BLaER1 treated with 17β-estradiol and CSF1 and Interleukin-3, amounts not matched to agents 10 nM and 100 nM (cell line): ENCODE data around the gene RASAL1.

Experiments used
- H3K27ac ChIP-seq, 11 experiments: shearing (Covaris generic); formaldehyde crosslinking; 2 replicates each; pipeline ENCODE4 v1.8.1; 2022
- H3K27me3 ChIP-seq, 11 experiments: shearing (Covaris generic); formaldehyde crosslinking; 2 replicates each; pipeline ENCODE4 v1.8.1; 2022
- H3K36me3 ChIP-seq, 11 experiments: shearing (Covaris generic); formaldehyde crosslinking; 2 replicates each; pipeline ENCODE4 v1.8.1; 2022
- H3K4me1 ChIP-seq, 10 experiments: shearing (Covaris generic); formaldehyde crosslinking; 2 replicates each; pipeline ENCODE4 v1.8.1; 2022
- H3K4me2 ChIP-seq, 11 experiments: shearing (Covaris generic); formaldehyde crosslinking; 2 replicates each; pipeline ENCODE4 v1.8.1; 2022
- H3K4me3 ChIP-seq, 10 experiments: shearing (Covaris generic); formaldehyde crosslinking; 2 replicates each; pipeline ENCODE4 v1.8.1; 2022
- H3K9ac ChIP-seq, 11 experiments: shearing (Covaris generic); formaldehyde crosslinking; 2 replicates each; pipeline ENCODE4 v1.8.1; 2022
- H3K9me3 ChIP-seq, 11 experiments: shearing (Covaris generic); formaldehyde crosslinking; replicated peaks in 1 of 11; 2 replicates each; pipeline ENCODE4 v1.8.1; 2022
- H4K20me1 ChIP-seq, 11 experiments: shearing (Covaris generic); formaldehyde crosslinking; 2 replicates each; pipeline ENCODE4 v1.8.1; 2022
- Cebpa-rat ChIP-seq, 11 experiments: shearing (Covaris generic); IDR thresholded peaks; 2 replicates each; pipeline ENCODE4 v1.8.1; 2022

RASAL1 gene

GRCh38 chr12:113134521-113134951, 1.0 kb downstream of the RASAL1 start:
- TF ChIP-seq Cebpa-rat (IDR thresholded peaks at IDR 0.05), result no peak
- Histone ChIP-seq H3K36me3 (no peaks in the 10 kb centered on the region), H3K4me1 (peaks cover 51 to 94% (median 81%) of the 10 kb centered on the region in 10 experiments), H3K4me2 (peak overlapping the region; percentile 95 to 99 (median 97)), H3K9ac (peak overlapping the region in 8 of 11 experiments; percentile 39 to 86 (median 67); a peak in 14 of 22 replicates), H4K20me1 (peaks cover 0 to 30% (median 0%) of the 10 kb centered on the region in 11 experiments; a peak in 6 of 22 replicates), H3K4me3 (peak overlapping the region; percentile 50 to 73 (median 56); a peak in 18 of 20 replicates), H3K27ac (peak overlapping the region in 5 of 11 experiments; percentile 43 to 78 (median 74); a peak in 9 of 22 replicates), H3K27me3 (peaks cover 0 to 14% (median 6%) of the 10 kb centered on the region in 11 experiments; a peak in 8 of 22 replicates), H3K9me3 (no peaks in the 10 kb centered on the region)

GRCh38 chr12:113134071-113134470, 1.5 kb downstream of the RASAL1 start:
- H3K4me2 ChIP-seq, result peak overlapping the region; percentile 95 to 99 (median 97)
- H3K9ac ChIP-seq, result peak overlapping the region in 6 of 11 experiments; percentile 7 to 86 (median 77); a peak in 9 of 22 replicates
- peaks cover 0 to 34% (median 0%) of the 10 kb centered on the region in 11 experiments; a peak in 6 of 22 replicates for H4K20me1 ChIP-seq
- H3K9me3 ChIP-seq, result no peaks in the 10 kb centered on the region
- no peak for TF ChIP-seq Cebpa-rat (IDR thresholded peaks at IDR 0.05)
- no peaks in the 10 kb centered on the region for H3K36me3 ChIP-seq
- H3K27ac ChIP-seq, result peak overlapping the region in 3 of 11 experiments; percentile 65 to 78 (median 76); a peak in 3 of 22 replicates
- H3K4me3 ChIP-seq, result peak overlapping the region in 7 of 10 experiments; percentile 50 to 73 (median 56); a peak in 12 of 20 replicates
- peaks cover 0 to 14% (median 6%) of the 10 kb centered on the region in 11 experiments; a peak in 8 of 22 replicates for H3K27me3 ChIP-seq
- H3K4me1 ChIP-seq, result peaks cover 51 to 98% (median 86%) of the 10 kb centered on the region in 10 experiments

GRCh38 chr12:113133666-113134065, 1.9 kb downstream of the RASAL1 start:
- Histone ChIP-seq H3K27me3 (peaks cover 0 to 14% (median 6%) of the 10 kb centered on the region in 11 experiments; a peak in 8 of 22 replicates), H3K4me1 (peaks cover 51 to 98% (median 90%) of the 10 kb centered on the region in 10 experiments), H3K4me2 (peak overlapping the region; percentile 95 to 99 (median 97)), H3K9me3 (no peaks in the 10 kb centered on the region), H3K9ac (peak overlapping the region in 4 of 11 experiments; percentile 7 to 86 (median 81); a peak in 7 of 22 replicates), H3K36me3 (no peaks in the 10 kb centered on the region), H3K4me3 (peak overlapping the region in 3 of 10 experiments; percentile 64 to 73 (median 71); a peak in 5 of 20 replicates), H4K20me1 (peaks cover 0 to 37% (median 0%) of the 10 kb centered on the region in 11 experiments; a peak in 6 of 22 replicates), H3K27ac (peak overlapping the region in 3 of 11 experiments; percentile 4 to 78 (median 76); a peak in 3 of 22 replicates)
- TF ChIP-seq Cebpa-rat (IDR thresholded peaks at IDR 0.05), result no peak

GRCh38 chr12:113133036-113133435, 2.5 kb downstream of the RASAL1 start:
- H3K27ac ChIP-seq, result peak overlapping the region in 3 of 11 experiments; percentile 4 to 78 (median 76); a peak in 3 of 22 replicates
- H3K9ac ChIP-seq, result peak overlapping the region in 3 of 11 experiments; percentile 46 to 86 (median 82); a peak in 4 of 22 replicates
- peak overlapping the region in 2 of 10 experiments; percentile 71 to 73; a peak in 3 of 20 replicates for H3K4me3 ChIP-seq
- peaks cover 0 to 37% (median 0%) of the 10 kb centered on the region in 11 experiments; a peak in 6 of 22 replicates for H4K20me1 ChIP-seq
- no peaks in the 10 kb centered on the region for H3K9me3 ChIP-seq
- peak overlapping the region in 9 of 11 experiments; percentile 95 to 98 (median 97); a peak in 19 of 22 replicates for H3K4me2 ChIP-seq
- peaks cover 51 to 98% (median 92%) of the 10 kb centered on the region in 10 experiments for H3K4me1 ChIP-seq
- H3K36me3 ChIP-seq, result no peaks in the 10 kb centered on the region
- no peak for TF ChIP-seq Cebpa-rat (IDR thresholded peaks at IDR 0.05)
- peaks cover 0 to 14% (median 6%) of the 10 kb centered on the region in 11 experiments; a peak in 8 of 22 replicates for H3K27me3 ChIP-seq

- H3K27ac ChIP-seq, result peak overlapping the region in 3 of 11 experiments; percentile 36 to 76 (median 73); a peak in 4 of 22 replicates
- no peaks in the 10 kb centered on the region for H3K9me3 ChIP-seq
- peaks cover 0 to 14% (median 6%) of the 10 kb centered on the region in 11 experiments; a peak in 8 of 22 replicates for H3K27me3 ChIP-seq
- H3K4me1 ChIP-seq, result peaks cover 36 to 93% (median 82%) of the 10 kb centered on the region in 10 experiments
- H3K36me3 ChIP-seq, result peaks cover 0 to 6% (median 0%) of the 10 kb centered on the region in 11 experiments; a peak in 3 of 22 replicates
- no peak overlapping the region for H3K4me3 ChIP-seq
- peaks cover 0 to 41% (median 0%) of the 10 kb centered on the region in 11 experiments; a peak in 6 of 22 replicates for H4K20me1 ChIP-seq
- peak overlapping the region in 8 of 11 experiments; percentile 9 to 97 (median 86); a peak in 12 of 22 replicates for H3K4me2 ChIP-seq
- no peak for TF ChIP-seq Cebpa-rat (IDR thresholded peaks at IDR 0.05)
- peak overlapping the region in 2 of 11 experiments; percentile 49 to 60; a peak in 2 of 22 replicates for H3K9ac ChIP-seq
Measured at GRCh38 chr12:113131556-113131955, 4.0 kb downstream of the RASAL1 start.

GRCh38 chr12:113130457-113131135, 5.0 kb downstream of the RASAL1 start:
- peaks cover 0 to 14% (median 0%) of the 10 kb centered on the region in 11 experiments; a peak in 4 of 22 replicates for H3K36me3 ChIP-seq
- H3K27ac ChIP-seq, result peak overlapping the region in 10 of 11 experiments; percentile 18 to 76 (median 50); a peak in 16 of 22 replicates
- H3K9me3 ChIP-seq, result no peaks in the 10 kb centered on the region
- peaks cover 0 to 41% (median 0%) of the 10 kb centered on the region in 11 experiments; a peak in 6 of 22 replicates for H4K20me1 ChIP-seq
- H3K4me2 ChIP-seq, result peak overlapping the region; percentile 70 to 97 (median 85)
- H3K4me1 ChIP-seq, result peaks cover 28 to 84% (median 72%) of the 10 kb centered on the region in 10 experiments
- H3K27me3 ChIP-seq, result peaks cover 0 to 11% (median 6%) of the 10 kb centered on the region in 11 experiments; a peak in 8 of 22 replicates
- H3K9ac ChIP-seq, result peak overlapping the region in 10 of 11 experiments; percentile 3 to 72 (median 42); a peak in 14 of 22 replicates
- TF ChIP-seq Cebpa-rat (IDR thresholded peaks at IDR 0.05), result no peak
- H3K4me3 ChIP-seq, result peak overlapping the region in 5 of 10 experiments; percentile 14 to 40 (median 21); a peak in 4 of 20 replicates

- Histone ChIP-seq H4K20me1 (peaks cover 0 to 41% (median 0%) of the 10 kb centered on the region in 11 experiments; a peak in 6 of 22 replicates), H3K4me1 (peaks cover 22 to 78% (median 65%) of the 10 kb centered on the region in 10 experiments), H3K4me2 (peak overlapping the region; percentile 70 to 97 (median 85)), H3K27me3 (peaks cover 0 to 4% (median under 1%) of the 10 kb centered on the region in 11 experiments; a peak in 6 of 22 replicates), H3K9ac (peak overlapping the region in 3 of 11 experiments; percentile 14 to 43 (median 35); a peak in 2 of 22 replicates), H3K27ac (peak overlapping the region in 6 of 11 experiments; percentile 31 to 76 (median 53); a peak in 7 of 22 replicates), H3K36me3 (peaks cover 0 to 17% (median 0%) of the 10 kb centered on the region in 11 experiments; a peak in 5 of 22 replicates), H3K9me3 (no peaks in the 10 kb centered on the region), H3K4me3 (no peak overlapping the region)
- TF ChIP-seq Cebpa-rat (IDR thresholded peaks at IDR 0.05), result no peak
Measured at GRCh38 chr12:113129664-113130456, 5.7 kb downstream of the RASAL1 start.
